SK-N-SH treated with all-trans-retinoic acid at 6 μM for 48 hours (cell line): Measurements from ENCODE around the gene CYP2W1.

Experiments
- GLIS3 ChIP-seq: fragments of 250-450 bp; sonication (Bioruptor Pico); IDR thresholded peaks from 2 replicates; pipeline ENCODE4 v1.5.0; 2020; ENCODE audit warnings: mild to moderate bottlenecking, moderate library complexity
- ISL1 ChIP-seq: fragments of 250-450 bp; sonication (Bioruptor Pico); IDR thresholded peaks from 2 replicates; pipeline ENCODE4 v2.1.2; 2022; ENCODE audit warnings: mild to moderate bottlenecking, moderate library complexity
- OSR1 ChIP-seq: fragments of 250-450 bp; sonication (Bioruptor Pico); IDR thresholded peaks from 2 replicates; pipeline ENCODE4 v1.8.0; 2022; ENCODE audit warnings: moderate library complexity, mild to moderate bottlenecking, inconsistent platforms
- PPARA ChIP-seq: fragments of 250-450 bp; sonication (Bioruptor Pico); IDR thresholded peaks from 2 replicates; pipeline ENCODE4 v1.5.0; 2020; ENCODE audit warnings: mild to moderate bottlenecking, borderline replicate concordance
- RARB ChIP-seq: fragments of 250-450 bp; sonication (Bioruptor Pico); IDR thresholded peaks from 2 replicates; pipeline ENCODE4 v1.8.0; 2021; ENCODE audit warnings: mild to moderate bottlenecking, moderate library complexity
- SNAI2 ChIP-seq: fragments of 250-450 bp; sonication (Bioruptor Pico); IDR thresholded peaks from 2 replicates; pipeline ENCODE4 v1.5.0; 2020; ENCODE audit warnings: mild to moderate bottlenecking, moderate library complexity
- TCF4 ChIP-seq: fragments of 250-450 bp; sonication (Bioruptor Pico); IDR thresholded peaks from 2 replicates; pipeline ENCODE4 v1.8.0; 2021; ENCODE audit warnings: mild to moderate bottlenecking, moderate library complexity, borderline replicate concordance
- TOX ChIP-seq: fragments of 250-450 bp; sonication (Bioruptor Pico); IDR thresholded peaks from 2 replicates; pipeline ENCODE4 v1.8.0; 2021; ENCODE audit warnings: mild to moderate bottlenecking, moderate library complexity, borderline replicate concordance
- ZFP30 ChIP-seq: fragments of 450-650 bp; formaldehyde crosslinking; IDR thresholded peaks from 2 replicates; pipeline ENCODE4 v1.5.0; 2022; ENCODE audit warnings: mild to moderate bottlenecking, moderate library complexity
- TF ChIP-seq, protein P1 (sequence below): fragments of 250-450 bp; sonication (Bioruptor Pico); IDR thresholded peaks from 2 replicates; pipeline ENCODE4 v1.8.0; 2020; ENCODE audit warnings: mild to moderate bottlenecking, moderate library complexity, borderline replicate concordance
- TF ChIP-seq, protein P2 (sequence below): fragments of 250-450 bp; sonication (Bioruptor Pico); IDR thresholded peaks from 2 replicates; pipeline ENCODE4 v1.5.1; 2020; ENCODE audit warnings: low read depth, mild to moderate bottlenecking, moderate library complexity

DNA sequence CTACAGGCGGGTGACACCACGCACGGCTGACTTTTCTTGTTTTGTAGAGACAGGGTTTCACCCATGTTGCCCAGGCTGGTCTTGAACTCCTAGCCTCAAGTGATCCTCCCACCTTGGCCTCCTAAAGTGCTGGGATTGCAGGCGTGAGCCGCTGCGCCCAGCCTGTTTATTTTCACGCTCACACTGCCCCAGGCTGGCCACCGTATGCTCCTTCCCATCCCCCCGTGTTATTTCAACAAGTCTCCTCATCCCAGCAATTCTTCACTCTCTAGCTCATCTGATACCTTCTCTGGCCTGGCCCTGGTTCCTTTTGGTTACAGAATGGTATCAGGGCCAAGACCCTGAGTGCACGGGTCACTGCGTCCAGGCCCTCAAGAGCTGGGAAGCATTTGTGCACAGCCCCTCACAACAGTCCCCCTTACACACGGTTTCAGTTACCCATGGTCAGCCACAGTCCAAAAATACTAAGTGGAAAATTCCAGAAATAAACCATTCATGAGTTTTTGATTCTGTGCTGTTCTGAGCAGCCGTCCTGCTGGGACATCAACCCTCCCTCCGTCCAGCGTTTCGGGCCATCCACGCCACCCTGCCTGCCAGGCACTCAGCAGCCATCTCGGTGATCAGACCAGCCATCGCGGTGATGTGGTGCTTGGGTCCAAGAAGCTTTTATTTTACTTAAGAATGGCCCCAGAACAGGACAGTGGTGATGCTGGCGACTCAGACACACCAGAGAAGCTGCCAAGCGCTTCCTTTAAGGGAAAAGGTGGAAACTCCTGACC lies 16.5 kb upstream of the CYP2W1 start:
- TF ChIP-seq OSR1 (CRISPR knock-in tag) (no peak), SNAI2 (CRISPR knock-in tag) (no peak), ISL1 (CRISPR knock-in tag) (no peak), TCF4 (CRISPR knock-in tag) (no peak), TOX (CRISPR knock-in tag) (no peak), GLIS3 (no peak), ZFP30 (CRISPR knock-in tag) (no peak), PPARA (no peak), RARB (CRISPR knock-in tag) (no peak)
- TF ChIP-seq, protein P1, sequence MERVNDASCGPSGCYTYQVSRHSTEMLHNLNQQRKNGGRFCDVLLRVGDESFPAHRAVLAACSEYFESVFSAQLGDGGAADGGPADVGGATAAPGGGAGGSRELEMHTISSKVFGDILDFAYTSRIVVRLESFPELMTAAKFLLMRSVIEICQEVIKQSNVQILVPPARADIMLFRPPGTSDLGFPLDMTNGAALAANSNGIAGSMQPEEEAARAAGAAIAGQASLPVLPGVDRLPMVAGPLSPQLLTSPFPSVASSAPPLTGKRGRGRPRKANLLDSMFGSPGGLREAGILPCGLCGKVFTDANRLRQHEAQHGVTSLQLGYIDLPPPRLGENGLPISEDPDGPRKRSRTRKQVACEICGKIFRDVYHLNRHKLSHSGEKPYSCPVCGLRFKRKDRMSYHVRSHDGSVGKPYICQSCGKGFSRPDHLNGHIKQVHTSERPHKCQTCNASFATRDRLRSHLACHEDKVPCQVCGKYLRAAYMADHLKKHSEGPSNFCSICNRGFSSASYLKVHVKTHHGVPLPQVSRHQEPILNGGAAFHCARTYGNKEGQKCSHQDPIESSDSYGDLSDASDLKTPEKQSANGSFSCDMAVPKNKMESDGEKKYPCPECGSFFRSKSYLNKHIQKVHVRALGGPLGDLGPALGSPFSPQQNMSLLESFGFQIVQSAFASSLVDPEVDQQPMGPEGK (CRISPR knock-in tag) = no peak
- TF ChIP-seq, protein P2, sequence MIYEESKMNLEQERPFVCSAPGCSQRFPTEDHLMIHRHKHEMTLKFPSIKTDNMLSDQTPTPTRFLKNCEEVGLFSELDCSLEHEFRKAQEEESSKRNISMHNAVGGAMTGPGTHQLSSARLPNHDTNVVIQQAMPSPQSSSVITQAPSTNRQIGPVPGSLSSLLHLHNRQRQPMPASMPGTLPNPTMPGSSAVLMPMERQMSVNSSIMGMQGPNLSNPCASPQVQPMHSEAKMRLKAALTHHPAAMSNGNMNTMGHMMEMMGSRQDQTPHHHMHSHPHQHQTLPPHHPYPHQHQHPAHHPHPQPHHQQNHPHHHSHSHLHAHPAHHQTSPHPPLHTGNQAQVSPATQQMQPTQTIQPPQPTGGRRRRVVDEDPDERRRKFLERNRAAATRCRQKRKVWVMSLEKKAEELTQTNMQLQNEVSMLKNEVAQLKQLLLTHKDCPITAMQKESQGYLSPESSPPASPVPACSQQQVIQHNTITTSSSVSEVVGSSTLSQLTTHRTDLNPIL = no peak
